GM18498 (cell line): ENCODE data around the gene FOXO3.

Experiments
- ATAC-seq: cut with Tn5 transposase; IDR thresholded peaks from one replicate; pipeline ENCODE4 v1.9.1; 2021; ENCODE audit warnings: mild to moderate bottlenecking, moderate library complexity; ENCODE audit not compliant: unreplicated experiment

The FOXO3 gene

DNA sequence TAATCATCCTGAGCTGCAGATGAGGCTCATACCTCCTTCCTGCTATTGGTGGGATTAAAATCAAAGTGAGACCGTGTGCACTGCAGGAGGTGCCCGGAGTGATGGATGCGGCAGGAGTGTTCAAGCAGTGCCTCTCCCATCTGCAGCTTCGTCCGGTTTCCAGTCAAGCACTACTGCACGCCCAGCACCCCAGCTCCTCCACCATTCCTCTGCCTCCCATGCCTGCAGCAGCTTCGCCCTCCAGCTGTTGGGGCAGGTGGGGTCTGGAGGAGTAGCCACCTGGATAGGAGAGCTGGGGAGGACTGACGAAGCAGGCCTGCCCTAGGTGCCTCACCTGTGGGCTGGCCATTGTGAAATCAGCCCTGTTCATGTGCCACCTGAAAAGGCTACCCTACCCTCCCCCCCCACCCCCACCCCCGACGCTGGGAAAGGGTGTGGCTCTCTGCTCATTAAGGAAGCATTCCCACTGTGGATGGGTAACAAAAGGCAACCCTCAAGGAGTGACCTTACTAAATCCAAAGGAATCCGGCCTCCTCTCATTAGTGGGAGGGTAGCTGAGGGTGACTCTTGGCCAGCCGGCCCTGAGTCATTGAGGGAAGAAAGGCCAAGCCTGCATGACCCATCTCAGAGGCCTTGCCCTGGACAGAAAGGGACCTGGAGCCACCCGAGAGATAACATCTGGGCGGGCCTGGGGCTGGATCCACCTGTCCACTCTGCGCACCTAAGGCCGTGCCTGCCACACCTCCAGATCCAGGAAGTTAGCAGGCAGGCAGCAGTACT lies 171.6 kb downstream of the FOXO3 start:
- no peak for ATAC-seq

DNA sequence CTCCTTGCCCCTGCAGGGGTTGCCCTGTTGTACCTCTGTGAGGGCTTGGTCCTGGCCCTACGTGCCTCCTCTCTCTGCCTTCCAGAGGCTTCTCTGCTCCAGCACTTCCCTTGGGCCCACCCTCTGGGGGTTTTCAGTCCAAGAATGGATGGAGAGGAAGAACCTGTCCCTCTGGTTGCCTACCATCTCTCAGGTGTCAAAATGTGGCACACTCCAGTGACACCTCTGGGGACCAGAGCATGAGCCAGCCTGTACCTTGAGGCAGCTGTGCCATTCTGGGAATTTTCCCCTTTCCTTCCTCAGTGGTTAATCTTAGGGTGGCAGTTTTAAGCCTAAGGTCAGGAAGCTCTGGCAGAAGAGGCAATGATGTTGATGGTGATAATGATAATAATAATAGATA lies 172.3 kb downstream of the FOXO3 start:
- ATAC-seq, result no peak

DNA sequence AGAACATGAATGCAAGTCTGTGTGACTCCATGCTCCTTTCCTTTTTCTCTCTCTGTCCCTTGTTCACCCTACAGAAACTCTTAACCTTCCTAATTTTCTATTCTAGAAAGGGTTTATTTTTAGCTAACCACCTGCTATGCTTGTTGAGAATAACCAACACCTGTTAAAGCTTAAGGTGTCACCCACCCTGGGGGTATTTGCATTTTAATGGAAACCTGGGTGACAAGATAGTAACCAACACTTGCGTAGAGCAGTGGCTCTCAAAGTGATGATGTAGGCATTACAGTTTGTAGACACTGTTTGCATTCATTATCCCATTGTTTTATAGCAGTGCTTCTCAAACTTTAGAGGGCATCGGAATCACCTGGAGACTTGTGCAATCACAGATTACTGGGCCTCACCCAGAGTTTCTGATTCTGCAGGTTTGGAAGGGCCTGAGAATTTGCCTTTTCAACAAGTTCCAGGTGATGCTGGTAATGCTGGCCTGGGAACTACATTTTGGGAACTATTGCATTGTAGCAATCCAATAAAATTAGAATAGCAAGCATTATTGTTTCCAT lies 173.1 kb downstream of the FOXO3 start:
- no peak for ATAC-seq
